Measurements from ENCODE around the gene RABAC1. TPM values are rescaled to one million over a fixed set of nuclear protein-coding genes. Genes with fewer than 3 reads are reported as not detected.

RABAC1 gene
- total RNA-seq, 1 donor from 2014 or later: 56.7 TPM

- peaks cover 6% of the 10 kb centered on the region for H3K36me3 ChIP-seq
- intact Hi-C loops (cut with micrococcal nuclease): no loop called here
- peak; percentile 85 for DNase-seq
- peaks cover 40% of the 10 kb centered on the region for H3K4me1 ChIP-seq
- peak overlapping the region; percentile 94 for H3K4me3 ChIP-seq
- no peak for TF ChIP-seq CTCF (IDR thresholded peaks at IDR 0.05; ENCODE audit: borderline replicate concordance)
- H3K27ac ChIP-seq (replicated peaks): peak overlapping the region; percentile 92
- H3K9me3 ChIP-seq (replicated peaks): no peaks in the 10 kb centered on the region
- no peaks in the 10 kb centered on the region for H3K27me3 ChIP-seq (ENCODE audit: low read depth)
These were observed 610 bp downstream of the RABAC1 start for GRCh38 chr19:41958367-41959055.

- H3K9me3 ChIP-seq (replicated peaks): no peaks in the 10 kb centered on the region
- H3K4me1 ChIP-seq: peaks cover 40% of the 10 kb centered on the region
- H3K27ac ChIP-seq (replicated peaks): peak overlapping the region; percentile 92
- intact Hi-C loops (cut with micrococcal nuclease): no loop called here
- peak overlapping the region; percentile 94 for H3K4me3 ChIP-seq
- H3K36me3 ChIP-seq: peaks cover 6% of the 10 kb centered on the region
- peak; percentile 84 for TF ChIP-seq CTCF (IDR thresholded peaks at IDR 0.05; ENCODE audit: borderline replicate concordance)
- no peaks in the 10 kb centered on the region for H3K27me3 ChIP-seq (ENCODE audit: low read depth)
- peak; percentile 48 for DNase-seq
These were observed 1.2 kb downstream of the RABAC1 start for GRCh38 chr19:41957838-41958366.

- Histone ChIP-seq H3K36me3 (peaks cover 6% of the 10 kb centered on the region), H3K27ac (replicated peaks) (peak overlapping the region; percentile 92), H3K4me1 (peaks cover 40% of the 10 kb centered on the region), H3K9me3 (replicated peaks) (no peaks in the 10 kb centered on the region), H3K27me3 (ENCODE audit: low read depth) (no peaks in the 10 kb centered on the region), H3K4me3 (peak overlapping the region; percentile 94)
- intact Hi-C loops (cut with micrococcal nuclease): no loop called here
- DNase-seq: no peak
- TF ChIP-seq CTCF (IDR thresholded peaks at IDR 0.05; ENCODE audit: borderline replicate concordance): no peak
These were observed 1.8 kb downstream of the RABAC1 start for GRCh38 chr19:41957161-41957837.

GRCh38 chr19:41956621-41957020, 2.5 kb downstream of the RABAC1 start:
- H3K9me3 ChIP-seq (replicated peaks): no peaks in the 10 kb centered on the region
- H3K36me3 ChIP-seq: peaks cover 6% of the 10 kb centered on the region
- no peak overlapping the region for H3K4me3 ChIP-seq
- no peaks in the 10 kb centered on the region for H3K27me3 ChIP-seq (ENCODE audit: low read depth)
- DNase-seq: no peak
- intact Hi-C loops (cut with micrococcal nuclease): no loop called here
- peaks cover 40% of the 10 kb centered on the region for H3K4me1 ChIP-seq
- TF ChIP-seq CTCF (IDR thresholded peaks at IDR 0.05; ENCODE audit: borderline replicate concordance): no peak
- no peak overlapping the region for H3K27ac ChIP-seq (replicated peaks)

- Histone ChIP-seq H3K4me3 (no peak overlapping the region), H3K9me3 (replicated peaks) (no peaks in the 10 kb centered on the region), H3K27ac (replicated peaks) (no peak overlapping the region), H3K36me3 (peaks cover 6% of the 10 kb centered on the region), H3K4me1 (peaks cover 40% of the 10 kb centered on the region), H3K27me3 (ENCODE audit: low read depth) (no peaks in the 10 kb centered on the region)
- TF ChIP-seq CTCF (IDR thresholded peaks at IDR 0.05; ENCODE audit: borderline replicate concordance): no peak
- no peak for DNase-seq
- intact Hi-C loops (cut with micrococcal nuclease): no loop called here
These were observed 3.6 kb downstream of the RABAC1 start for GRCh38 chr19:41955521-41955920.

All from left ventricle myocardium inferior (tissue), 1 donor.